Esophagus muscularis mucosa (tissue), 4 donors: ENCODE measurements around the gene ADAM19.

ENCODE experiments used
- CTCF ChIP-seq, 3 experiments: fragments of 200-600 bp in 2 of 3; fragments of 450-650 bp in 1 of 3; sonication (generic) in 2 of 3; IDR thresholded peaks; one replicate each; pipeline ENCODE4 v1.5.1; 2017 to 2019; ENCODE audit warnings: antibody characterized with exemption in 3 of 3, mild to moderate bottlenecking in 2 of 3, moderate library complexity in 1 of 3
- EP300 ChIP-seq: sonication (generic); formaldehyde crosslinking; IDR thresholded peaks from one replicate; pipeline ENCODE4 v1.6.1; 2017; ENCODE audit warnings: antibody characterized with exemption
- POLR2A ChIP-seq: fragments of 450-650 bp; IDR thresholded peaks from one replicate; pipeline ENCODE4 v1.6.1; 2017; ENCODE audit warnings: antibody characterized with exemption, moderate library complexity, mild to moderate bottlenecking, low read depth
- POLR2AphosphoS5 ChIP-seq, 2 donors: sonication (generic); formaldehyde crosslinking; IDR thresholded peaks; one replicate each; pipeline ENCODE4 v1.6.1; 2017; ENCODE audit warnings: antibody characterized with exemption in 2 of 2

GRCh38 chr5:157546456-157547100, 29.0 kb downstream of the ADAM19 start:
- TF ChIP-seq CTCF (IDR thresholded peaks at IDR 0.05) (no peak), POLR2A (no peak), EP300 (no peak), POLR2AphosphoS5 (IDR thresholded peaks at IDR 0.05) (no peak)
